ENCODE results near the gene PGM1.

Gene PGM1

GRCh38 chr1:63643517-63643916 lies 50.3 kb downstream of the PGM1 start:
- no peaks in the 10 kb centered on the region for H3K9me2 ChIP-seq (ENCODE audit: low read depth, low read length)
- no peak overlapping the region for H3K4me3 ChIP-seq (ENCODE audit: low read depth, low read length, poor library complexity, severe bottlenecking)
- H2AFZ ChIP-seq (ENCODE audit: low read length): no peak overlapping the region
- H3F3A ChIP-seq (ENCODE audit: insufficient read depth, low read length): no peaks in the 10 kb centered on the region
- no peak overlapping the region for H3K9ac ChIP-seq (ENCODE audit: low read length)
- no peaks in the 10 kb centered on the region for H3K4me1 ChIP-seq (ENCODE audit: insufficient read depth, low read length, severe bottlenecking)
- H3K27me3 ChIP-seq (ENCODE audit: insufficient read depth, low read length): no peaks in the 10 kb centered on the region
- H3K27ac ChIP-seq (ENCODE audit: low read depth, low read length, poor library complexity, severe bottlenecking): no peak overlapping the region
- no peaks in the 10 kb centered on the region for H3K79me2 ChIP-seq (ENCODE audit: insufficient read depth, low read length)
- TF ChIP-seq EZH2 (IDR thresholded peaks at IDR 0.05; ENCODE audit: borderline replicate concordance, low read length): no peak
- TF ChIP-seq, protein P1, sequence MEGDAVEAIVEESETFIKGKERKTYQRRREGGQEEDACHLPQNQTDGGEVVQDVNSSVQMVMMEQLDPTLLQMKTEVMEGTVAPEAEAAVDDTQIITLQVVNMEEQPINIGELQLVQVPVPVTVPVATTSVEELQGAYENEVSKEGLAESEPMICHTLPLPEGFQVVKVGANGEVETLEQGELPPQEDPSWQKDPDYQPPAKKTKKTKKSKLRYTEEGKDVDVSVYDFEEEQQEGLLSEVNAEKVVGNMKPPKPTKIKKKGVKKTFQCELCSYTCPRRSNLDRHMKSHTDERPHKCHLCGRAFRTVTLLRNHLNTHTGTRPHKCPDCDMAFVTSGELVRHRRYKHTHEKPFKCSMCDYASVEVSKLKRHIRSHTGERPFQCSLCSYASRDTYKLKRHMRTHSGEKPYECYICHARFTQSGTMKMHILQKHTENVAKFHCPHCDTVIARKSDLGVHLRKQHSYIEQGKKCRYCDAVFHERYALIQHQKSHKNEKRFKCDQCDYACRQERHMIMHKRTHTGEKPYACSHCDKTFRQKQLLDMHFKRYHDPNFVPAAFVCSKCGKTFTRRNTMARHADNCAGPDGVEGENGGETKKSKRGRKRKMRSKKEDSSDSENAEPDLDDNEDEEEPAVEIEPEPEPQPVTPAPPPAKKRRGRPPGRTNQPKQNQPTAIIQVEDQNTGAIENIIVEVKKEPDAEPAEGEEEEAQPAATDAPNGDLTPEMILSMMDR (IDR thresholded peaks at IDR 0.05; ENCODE audit: low read length): no peak
- no peak overlapping the region for H3K4me2 ChIP-seq (ENCODE audit: low read length)
- H3K36me3 ChIP-seq (ENCODE audit: insufficient read depth, low read length): peaks cover 51% of the 10 kb centered on the region
- H3K9me3 ChIP-seq (ENCODE audit: low read length): no peaks in the 10 kb centered on the region
- H4K20me1 ChIP-seq (ENCODE audit: insufficient read depth, low read length): no peaks in the 10 kb centered on the region

- no peak overlapping the region for H2AFZ ChIP-seq (ENCODE audit: low read length)
- no peak overlapping the region for H3K27ac ChIP-seq (ENCODE audit: low read depth, low read length, poor library complexity, severe bottlenecking)
- no peaks in the 10 kb centered on the region for H3K9me3 ChIP-seq (ENCODE audit: low read length)
- no peaks in the 10 kb centered on the region for H3F3A ChIP-seq (ENCODE audit: insufficient read depth, low read length)
- no peak overlapping the region for H3K4me2 ChIP-seq (ENCODE audit: low read length)
- no peak overlapping the region for H3K9ac ChIP-seq (ENCODE audit: low read length)
- peaks cover 47% of the 10 kb centered on the region for H3K36me3 ChIP-seq (ENCODE audit: insufficient read depth, low read length)
- H3K9me2 ChIP-seq (ENCODE audit: low read depth, low read length): no peaks in the 10 kb centered on the region
- H4K20me1 ChIP-seq (ENCODE audit: insufficient read depth, low read length): no peaks in the 10 kb centered on the region
- H3K4me1 ChIP-seq (ENCODE audit: insufficient read depth, low read length, severe bottlenecking): no peaks in the 10 kb centered on the region
- no peaks in the 10 kb centered on the region for H3K27me3 ChIP-seq (ENCODE audit: insufficient read depth, low read length)
- no peaks in the 10 kb centered on the region for H3K79me2 ChIP-seq (ENCODE audit: insufficient read depth, low read length)
- TF ChIP-seq, protein P1 (IDR thresholded peaks at IDR 0.05; ENCODE audit: low read length): no peak
- TF ChIP-seq EZH2 (IDR thresholded peaks at IDR 0.05; ENCODE audit: borderline replicate concordance, low read length): no peak
- H3K4me3 ChIP-seq (ENCODE audit: low read depth, low read length, poor library complexity, severe bottlenecking): no peak overlapping the region
Measured at GRCh38 chr1:63643926-63644325, 50.7 kb downstream of the PGM1 start.

- no peaks in the 10 kb centered on the region for H3K9me2 ChIP-seq (ENCODE audit: low read depth, low read length)
- no peak for TF ChIP-seq EZH2 (IDR thresholded peaks at IDR 0.05; ENCODE audit: borderline replicate concordance, low read length)
- TF ChIP-seq, protein P1 (IDR thresholded peaks at IDR 0.05; ENCODE audit: low read length): no peak
- no peak overlapping the region for H3K4me2 ChIP-seq (ENCODE audit: low read length)
- H3K9me3 ChIP-seq (ENCODE audit: low read length): no peaks in the 10 kb centered on the region
- no peaks in the 10 kb centered on the region for H3K4me1 ChIP-seq (ENCODE audit: insufficient read depth, low read length, severe bottlenecking)
- no peak overlapping the region for H3K27ac ChIP-seq (ENCODE audit: low read depth, low read length, poor library complexity, severe bottlenecking)
- H2AFZ ChIP-seq (ENCODE audit: low read length): no peak overlapping the region
- H3K4me3 ChIP-seq (ENCODE audit: low read depth, low read length, poor library complexity, severe bottlenecking): no peak overlapping the region
- no peaks in the 10 kb centered on the region for H3K27me3 ChIP-seq (ENCODE audit: insufficient read depth, low read length)
- H3K36me3 ChIP-seq (ENCODE audit: insufficient read depth, low read length): peaks cover 45% of the 10 kb centered on the region
- no peaks in the 10 kb centered on the region for H3K79me2 ChIP-seq (ENCODE audit: insufficient read depth, low read length)
- H4K20me1 ChIP-seq (ENCODE audit: insufficient read depth, low read length): no peaks in the 10 kb centered on the region
- no peaks in the 10 kb centered on the region for H3F3A ChIP-seq (ENCODE audit: insufficient read depth, low read length)
- H3K9ac ChIP-seq (ENCODE audit: low read length): no peak overlapping the region
Measured at GRCh38 chr1:63645317-63645716, 52.1 kb downstream of the PGM1 start.

Measured in OCI-LY1 (cell line).